ENCODE results near the gene LDLRAD3. TPM values are rescaled to one million over a fixed set of nuclear protein-coding genes. Genes with fewer than 3 reads are reported as not detected.

The LDLRAD3 gene
- total RNA-seq, 1 experiment from 2014 or later = 12.1 TPM

- TF ChIP-seq CTCF (conservative IDR thresholded peaks at IDR 0.05) = peak; percentile 62
- no peak overlapping the region for H2BK20ac ChIP-seq (ENCODE audit: low read depth, low read length, poor library complexity, severe bottlenecking)
- no peak overlapping the region for H4K8ac ChIP-seq (replicated peaks; ENCODE audit: insufficient read length, low read depth, low read length)
- H3K18ac ChIP-seq (ENCODE audit: insufficient read length, low read depth, low read length) = no peak overlapping the region
- H3K36me3 Mint-ChIP-seq (ENCODE audit: insufficient read depth in 1 of 3, low read depth in 3 of 3) = peaks cover 0 to 2% (median 0%) of the 10 kb centered on the region in 3 experiments; a peak in 1 of 7 replicates
- no peak overlapping the region for H3K56ac ChIP-seq (ENCODE audit: insufficient read length, low read depth, low read length)
- H3K27ac ChIP-seq (ENCODE audit: insufficient read length, low read depth, low read length) = no peak overlapping the region
- peak overlapping the region; percentile 23 to 94 (median 78); a peak in 6 of 7 replicates for H3K27ac Mint-ChIP-seq
- no peak overlapping the region for H3T11ph ChIP-seq (ENCODE audit: low read length)
- H3K27me3 Mint-ChIP-seq (ENCODE audit: low read depth) = no peaks in the 10 kb centered on the region
- no peaks in the 10 kb centered on the region for H3K23me2 ChIP-seq (ENCODE audit: insufficient read length, low read depth, low read length, poor library complexity, severe bottlenecking)
- no peak overlapping the region for H2AK5ac ChIP-seq (ENCODE audit: insufficient read length, low read length)
- no peaks in the 10 kb centered on the region for H3K27me3 ChIP-seq (ENCODE audit: insufficient read depth, low read length)
- no peaks in the 10 kb centered on the region for H3K9me3 ChIP-seq (ENCODE audit: control insufficient read depth, low read depth, low read length)
- no peaks in the 10 kb centered on the region for H3K9me3 Mint-ChIP-seq
- H3K4me3 Mint-ChIP-seq = no peak overlapping the region
- no peak overlapping the region for H4K5ac ChIP-seq (ENCODE audit: insufficient read length, low read depth, low read length)
- no peak overlapping the region for H4K91ac ChIP-seq (ENCODE audit: insufficient read length, low read depth, low read length)
- H3K9ac ChIP-seq (ENCODE audit: extremely low read depth, insufficient read length, low read length) = no peak overlapping the region
- peaks cover 32 to 34% of the 10 kb centered on the region in 2 experiments for H3K4me1 Mint-ChIP-seq
- H3K4me1 ChIP-seq (ENCODE audit: insufficient read depth, low read length) = peaks cover 10% of the 10 kb centered on the region; the same call in 1 of the 2 replicates
- H3K79me1 ChIP-seq (ENCODE audit: insufficient read depth, low read depth, low read length, poor library complexity, severe bottlenecking) = no peaks in the 10 kb centered on the region
- H3K4me2 ChIP-seq (ENCODE audit: insufficient read depth, insufficient read length, low read length) = no peak overlapping the region
- no peak overlapping the region for H2BK15ac ChIP-seq (ENCODE audit: low read depth, low read length)
- no peak overlapping the region for H2BK5ac ChIP-seq (ENCODE audit: insufficient read length, low read length)
- no peak overlapping the region for H2BK12ac ChIP-seq (ENCODE audit: insufficient read length, low read depth, low read length)
- no peak overlapping the region for H3K14ac ChIP-seq (ENCODE audit: insufficient read depth, low read length)
- H2BK120ac ChIP-seq (ENCODE audit: low read depth, low read length, poor library complexity, severe bottlenecking) = no peak overlapping the region
- no peak overlapping the region for H2AFZ ChIP-seq (ENCODE audit: low read length)
- no peaks in the 10 kb centered on the region for H3K79me2 ChIP-seq (ENCODE audit: insufficient read depth, low read length)
- H4K20me1 ChIP-seq (ENCODE audit: control insufficient read depth, insufficient read depth, insufficient read length) = no peaks in the 10 kb centered on the region
- H3K4ac ChIP-seq (ENCODE audit: low read depth, low read length) = no peak overlapping the region
- WGBS (ENCODE audit: extremely low coverage, insufficient read length, low lambda C conversion rate) = no CpG with 5 or more reads among the region's 8 CpGs
- peak; percentile 82 for DNase-seq
- no peak overlapping the region for H3K23ac ChIP-seq (ENCODE audit: insufficient read length, low read depth, low read length)
These were observed 205.8 kb downstream of the LDLRAD3 start for GRCh38 chr11:36149538-36150242.
